Ishikawa (cell line): ENCODE data around the gene GNA15.

Experiments
- CEBPB ChIP-seq: IDR thresholded peaks from 2 replicates; pipeline ENCODE4 v1.6.1; 2012
- CREB1 ChIP-seq: IDR thresholded peaks from 2 replicates; pipeline ENCODE4 v1.6.1; 2012; ENCODE audit warnings: low read depth
- EGR1 ChIP-seq: IDR thresholded peaks from 2 replicates; pipeline ENCODE4 v1.6.1; 2012
- EP300 ChIP-seq: IDR thresholded peaks from 2 replicates; pipeline ENCODE4 v1.6.1; 2012; ENCODE audit warnings: borderline replicate concordance
- FOXM1 ChIP-seq: IDR thresholded peaks from 2 replicates; pipeline ENCODE4 v1.6.1; 2012; ENCODE audit warnings: low read depth, borderline replicate concordance
- MAX ChIP-seq: IDR thresholded peaks from 2 replicates; pipeline ENCODE4 v1.6.1; 2012
- RAD21 ChIP-seq: IDR thresholded peaks from 2 replicates; pipeline ENCODE4 v1.6.1; 2012; ENCODE audit warnings: low read depth
- REST ChIP-seq: IDR thresholded peaks from 2 replicates; pipeline ENCODE4 v1.6.1; 2012; ENCODE audit warnings: low read depth, mild to moderate bottlenecking
- TAF1 ChIP-seq: IDR thresholded peaks from 2 replicates; pipeline ENCODE4 v1.6.1; 2012; ENCODE audit warnings: low read depth, mild to moderate bottlenecking
- TCF12 ChIP-seq: IDR thresholded peaks from 2 replicates; pipeline ENCODE4 v1.6.1; 2012; ENCODE audit warnings: low read depth
- USF1 ChIP-seq: IDR thresholded peaks from 2 replicates; pipeline ENCODE4 v1.6.1; 2012
- YY1 ChIP-seq: IDR thresholded peaks from 2 replicates; pipeline ENCODE4 v1.6.1; 2012; ENCODE audit warnings: low read depth

- no peak for TF ChIP-seq RAD21
- TF ChIP-seq CREB1 = no peak
- TF ChIP-seq TAF1 = no peak
- no peak for TF ChIP-seq EP300
- TF ChIP-seq USF1 = peak; percentile 90
- TF ChIP-seq MAX = no peak
- no peak for TF ChIP-seq REST
- no peak for TF ChIP-seq FOXM1
- no peak for TF ChIP-seq EGR1
- TF ChIP-seq YY1 = no peak
- TF ChIP-seq TCF12 = no peak
- no peak for TF ChIP-seq CEBPB
These were observed 71.8 kb downstream of the GNA15 start for GRCh38 chr19:3207461-3208242.
